GM23248 (cell line): ENCODE measurements around the gene TP53RK. TPM values are rescaled to one million over a fixed set of nuclear protein-coding genes. Genes with fewer than 3 reads are reported as not detected.

Experiments used
- DNase-seq: peaks from one replicate; pipeline ENCODE4 v3.0.0-alpha.2; 2015
- H2AFZ ChIP-seq: fragments of 200-600 bp; sonication (generic); 2 replicates; pipeline ENCODE4 v1.6.1; 2016; ENCODE audit warnings: antibody characterized with exemption
- H3F3A ChIP-seq: fragments of 200-600 bp; sonication (generic); 2 replicates; pipeline ENCODE4 v1.6.1; 2016; ENCODE audit warnings: mild to moderate bottlenecking, antibody characterized with exemption, mixed run types; ENCODE audit not compliant: insufficient read depth
- H3K27ac ChIP-seq: fragments of 200-600 bp; sonication (generic); 2 replicates; pipeline ENCODE4 v1.5.1; 2016; ENCODE audit warnings: mild to moderate bottlenecking
- H3K27me3 ChIP-seq: fragments of 200-600 bp; sonication (generic); replicated peaks from 2 replicates; pipeline ENCODE4 v1.6.1; 2016; ENCODE audit warnings: mild to moderate bottlenecking; ENCODE audit not compliant: insufficient read depth
- H3K36me3 ChIP-seq: fragments of 200-600 bp; sonication (generic); 2 replicates; pipeline ENCODE4 v1.6.1; 2016; ENCODE audit warnings: low read depth, mild to moderate bottlenecking
- H3K4me1 ChIP-seq: fragments of 200-600 bp; sonication (generic); 2 replicates; pipeline ENCODE4 v1.6.1; 2016; ENCODE audit warnings: mild to moderate bottlenecking; ENCODE audit not compliant: insufficient read depth
- H3K4me2 ChIP-seq: fragments of 200-600 bp; sonication (generic); one replicate; pipeline ENCODE4 v1.6.1; 2016; ENCODE audit warnings: mild to moderate bottlenecking; ENCODE audit not compliant: unreplicated experiment
- H3K4me3 ChIP-seq: fragments of 200-600 bp; sonication (generic); 2 replicates; pipeline ENCODE4 v1.5.1; 2016; ENCODE audit warnings: mild to moderate bottlenecking
- H3K79me2 ChIP-seq: fragments of 200-600 bp; sonication (generic); 2 replicates; pipeline ENCODE4 v1.6.1; 2016; ENCODE audit warnings: mild to moderate bottlenecking; ENCODE audit not compliant: insufficient read depth
- H3K9ac ChIP-seq: fragments of 200-600 bp; sonication (generic); 2 replicates; pipeline ENCODE4 v1.6.1; 2016; ENCODE audit warnings: mild to moderate bottlenecking
- H3K9me2 ChIP-seq: fragments of 200-600 bp; sonication (generic); 2 replicates; pipeline ENCODE4 v1.6.1; 2016; ENCODE audit warnings: mixed run types, mild to moderate bottlenecking, moderate library complexity; ENCODE audit not compliant: insufficient read depth
- H3K9me3 ChIP-seq: fragments of 200-600 bp; sonication (generic); one replicate; pipeline ENCODE4 v1.6.1; 2017; ENCODE audit warnings: low read depth
- H4K20me1 ChIP-seq: fragments of 200-600 bp; sonication (generic); 2 replicates; pipeline ENCODE4 v1.6.0; 2016; ENCODE audit not compliant: insufficient read depth
- EZH2 ChIP-seq: fragments of 200-600 bp; sonication (generic); IDR thresholded peaks from 2 replicates; pipeline ENCODE4 v1.6.1; 2018; ENCODE audit warnings: antibody characterized with exemption, mild to moderate bottlenecking; ENCODE audit not compliant: insufficient read depth, poor library complexity, severe bottlenecking
- EZH2phosphoT487 ChIP-seq: fragments of 200-600 bp; sonication (generic); IDR thresholded peaks from 2 replicates; pipeline ENCODE4 v1.6.1; 2018; ENCODE audit warnings: antibody characterized with exemption, moderate library complexity, mild to moderate bottlenecking, low read depth; ENCODE audit not compliant: insufficient read depth
- WGBS, 2 experiments: methylation state at CpG; one replicate each; pipeline ENCODE4 v1.1.6; 2015 to 2017; ENCODE audit warnings: low lambda C conversion rate in 2 of 2, low coverage in 1 of 2; ENCODE audit errors: missing lambda C conversion rate in 2 of 2; 5-methylcytosine and 5-hydroxymethylcytosine counted together
- in situ Hi-C: fragments of 300-500 bp; cut with MboI; formaldehyde crosslinking; loops from 2 replicates; pipeline ENCODE4 v1.15.0; 2020
- polyA plus RNA-seq: library from polyadenylated mRNA; unstranded; fragments of >200 nt; fragmentation: Nextera tagmentation; extraction: Ambion mirVana; gene quantifications from 2 replicates; pipeline ENCODE4 v1.2.1, GENCODE V29; 2016
- total RNA-seq: library from RNA; depleted of rRNA; stranded (reverse); fragments of >200 nt; shearing (Covaris generic); gene quantifications from 2 replicates; pipeline ENCODE4 v1.2.3, GENCODE V29; 2014

Gene TP53RK
- total and polyA plus RNA-seq, 2 experiments from 2014 or later, result 23.6 to 24.1 TPM

DNA sequence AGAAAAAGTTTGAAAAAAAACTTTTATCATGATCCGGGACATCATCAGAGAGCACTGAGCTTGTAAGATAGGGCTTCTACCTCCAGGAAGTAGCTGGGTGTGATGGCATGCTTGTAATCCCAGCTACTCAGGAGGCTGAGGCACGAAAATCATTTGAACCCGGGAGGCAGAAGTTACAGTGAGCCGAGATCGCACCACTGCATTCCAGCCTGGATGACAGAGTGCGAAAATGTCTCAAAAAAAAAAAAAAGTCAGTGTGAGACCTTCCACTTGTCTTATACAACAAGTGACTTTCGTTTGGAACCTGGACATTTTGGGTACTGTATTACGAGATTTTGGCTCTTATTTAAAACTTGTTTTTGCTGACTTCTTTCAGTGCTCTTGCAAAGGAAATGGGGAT, 32.1 kb downstream of the TP53RK start:
- TF ChIP-seq EZH2phosphoT487 (no peak), EZH2 (no peak)
- no peak overlapping the region for H2AFZ ChIP-seq
- H3K79me2 ChIP-seq, result no peaks in the 10 kb centered on the region
- no peak overlapping the region for H3K9ac ChIP-seq
- 0 out of 2 replicates have a peak, but pooled peaks cover under 1% of the 10 kb centered on the region for H3K27me3 ChIP-seq
- H3K36me3 ChIP-seq, result no peaks in the 10 kb centered on the region
- H4K20me1 ChIP-seq, result no peaks in the 10 kb centered on the region
- WGBS, 2 experiments, result 87 to 89% methylated on average over 8 of the region's 8 CpGs
- no peaks in the 10 kb centered on the region for H3F3A ChIP-seq
- DNase-seq, result no peak
- no peak overlapping the region for H3K4me2 ChIP-seq
- H3K4me1 ChIP-seq, result no peaks in the 10 kb centered on the region
- peaks cover 3% of the 10 kb centered on the region; the same call in 1 of the 2 replicates for H3K9me2 ChIP-seq
- no peak overlapping the region for H3K4me3 ChIP-seq
- no peaks in the 10 kb centered on the region for H3K9me3 ChIP-seq
- H3K27ac ChIP-seq, result no peak overlapping the region
- in situ Hi-C loops, result no loop called here

GRCh38 chr20:46652699-46653098, 36.5 kb downstream of the TP53RK start:
- in situ Hi-C loops, result no loop called here
- H4K20me1 ChIP-seq, result no peaks in the 10 kb centered on the region
- H3K36me3 ChIP-seq, result no peaks in the 10 kb centered on the region
- no peak for TF ChIP-seq EZH2
- TF ChIP-seq EZH2phosphoT487, result no peak
- no peak overlapping the region for H3K27ac ChIP-seq
- H2AFZ ChIP-seq, result no peak overlapping the region
- no peaks in the 10 kb centered on the region for H3K79me2 ChIP-seq
- no peak overlapping the region for H3K9ac ChIP-seq
- no peak overlapping the region for H3K4me3 ChIP-seq
- H3K4me2 ChIP-seq, result no peak overlapping the region
- no peaks in the 10 kb centered on the region for H3K4me1 ChIP-seq
- no peaks in the 10 kb centered on the region for H3K9me3 ChIP-seq
- H3F3A ChIP-seq, result no peaks in the 10 kb centered on the region
- H3K9me2 ChIP-seq, result peaks cover 3% of the 10 kb centered on the region; the same call in 1 of the 2 replicates
- peaks cover 8% of the 10 kb centered on the region; the same call in 1 of the 2 replicates for H3K27me3 ChIP-seq
- DNase-seq, result peak; percentile 4

GRCh38 chr20:46651091-46651962, 37.9 kb downstream of the TP53RK start, which contains the start of gene SLC13A3:
Gene SLC13A3, minus strand, starts transcription at chr20:46651459. Its CDS starts 38 bp downstream, at chr20:46651421.
- no peaks in the 10 kb centered on the region for H3K79me2 ChIP-seq
- no peak for TF ChIP-seq EZH2phosphoT487
- TF ChIP-seq EZH2, result no peak
- WGBS, 2 experiments, result 23 to 26% methylated on average over 41 to 55 of the region's 55 CpGs
- no peaks in the 10 kb centered on the region for H3K4me1 ChIP-seq
- H4K20me1 ChIP-seq, result no peaks in the 10 kb centered on the region
- in situ Hi-C loops, result no loop called here
- H3K4me2 ChIP-seq, result no peak within 1 kb of the TSS
- peak within 1 kb of the TSS; percentile 37; the same call in 1 of the 2 replicates for H3K4me3 ChIP-seq
- DNase-seq, result peak; percentile 20
- peaks cover 3% of the 10 kb centered on the region; the same call in 1 of the 2 replicates for H3K9me2 ChIP-seq
- no peak within 1 kb of the TSS for H2AFZ ChIP-seq
- no peaks in the 10 kb centered on the region for H3F3A ChIP-seq
- H3K27ac ChIP-seq, result no peak within 1 kb of the TSS
- no peak within 1 kb of the TSS for H3K9ac ChIP-seq
- H3K36me3 ChIP-seq, result no peaks in the 10 kb centered on the region
- no peaks in the 10 kb centered on the region for H3K9me3 ChIP-seq
- peaks cover 8% of the 10 kb centered on the region; the same call in 1 of the 2 replicates for H3K27me3 ChIP-seq

- no peaks in the 10 kb centered on the region for H3K79me2 ChIP-seq
- H2AFZ ChIP-seq, result no peak overlapping the region
- no peak for DNase-seq
- H3K36me3 ChIP-seq, result no peaks in the 10 kb centered on the region
- peaks cover 3% of the 10 kb centered on the region; the same call in 1 of the 2 replicates for H3K9me2 ChIP-seq
- peaks cover 8% of the 10 kb centered on the region; the same call in 1 of the 2 replicates for H3K27me3 ChIP-seq
- in situ Hi-C loops, result no loop called here
- no peaks in the 10 kb centered on the region for H3F3A ChIP-seq
- no peak overlapping the region for H3K9ac ChIP-seq
- TF ChIP-seq EZH2 (no peak), EZH2phosphoT487 (no peak)
- H4K20me1 ChIP-seq, result no peaks in the 10 kb centered on the region
- H3K27ac ChIP-seq, result no peak overlapping the region
- no peak overlapping the region for H3K4me2 ChIP-seq
- H3K4me3 ChIP-seq, result no peak overlapping the region
- 86 to 93% methylated on average over 10 of the region's 10 CpGs for whole genome bisulfite sequencing, 2 experiments
- no peaks in the 10 kb centered on the region for H3K9me3 ChIP-seq
- no peaks in the 10 kb centered on the region for H3K4me1 ChIP-seq
Measured at GRCh38 chr20:46650575-46651090, 38.6 kb downstream of the TP53RK start.
